Activated CD4-positive, CD25-positive, alpha-beta regulatory T cell treated with anti-CD3 and anti-CD28 coated beads, Interleukin-2, amount 50 U/mL, for 72 hours (primary cell): ENCODE measurements around the gene IKZF1.

Source experiments
- DNase-seq: peaks from one replicate; pipeline ENCODE4 v3.0.0; 2021

IKZF1 gene

GRCh38 chr7:50379539-50379938 lies 75.0 kb downstream of the IKZF1 start:
- DNase-seq: no peak

DNA sequence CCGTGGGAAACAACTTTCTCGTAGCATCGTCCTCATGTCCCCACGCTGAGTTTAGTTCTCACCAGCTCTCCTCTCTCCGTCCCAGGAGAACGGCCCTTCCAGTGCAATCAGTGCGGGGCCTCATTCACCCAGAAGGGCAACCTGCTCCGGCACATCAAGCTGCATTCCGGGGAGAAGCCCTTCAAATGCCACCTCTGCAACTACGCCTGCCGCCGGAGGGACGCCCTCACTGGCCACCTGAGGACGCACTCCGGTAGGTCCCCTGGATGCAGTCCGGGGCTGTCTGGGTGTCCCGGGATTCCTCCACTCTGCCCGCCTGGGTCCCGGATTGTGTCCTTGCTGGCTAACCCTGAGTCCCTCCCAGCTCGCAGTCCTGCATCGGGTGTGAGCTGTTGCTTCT lies 77.9 kb downstream of the IKZF1 start:
- no peak for DNase-seq

DNA sequence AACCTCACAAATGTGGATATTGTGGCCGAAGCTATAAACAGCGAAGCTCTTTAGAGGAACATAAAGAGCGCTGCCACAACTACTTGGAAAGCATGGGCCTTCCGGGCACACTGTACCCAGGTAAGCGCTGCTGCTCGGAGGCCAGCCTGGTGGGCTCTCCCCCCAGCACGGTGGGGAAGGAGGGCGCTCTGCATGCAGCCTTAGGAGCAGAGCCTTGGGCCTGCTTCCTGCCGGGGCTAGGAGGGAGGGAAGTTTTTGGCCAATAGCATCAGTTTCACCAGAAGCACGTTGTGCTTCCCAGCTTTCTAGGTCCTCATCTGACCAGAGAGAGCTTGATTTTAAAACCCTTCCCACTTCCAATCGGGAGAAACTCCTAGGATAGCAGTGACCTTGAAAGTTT lies 82.8 kb downstream of the IKZF1 start:
- no peak for DNase-seq

DNA sequence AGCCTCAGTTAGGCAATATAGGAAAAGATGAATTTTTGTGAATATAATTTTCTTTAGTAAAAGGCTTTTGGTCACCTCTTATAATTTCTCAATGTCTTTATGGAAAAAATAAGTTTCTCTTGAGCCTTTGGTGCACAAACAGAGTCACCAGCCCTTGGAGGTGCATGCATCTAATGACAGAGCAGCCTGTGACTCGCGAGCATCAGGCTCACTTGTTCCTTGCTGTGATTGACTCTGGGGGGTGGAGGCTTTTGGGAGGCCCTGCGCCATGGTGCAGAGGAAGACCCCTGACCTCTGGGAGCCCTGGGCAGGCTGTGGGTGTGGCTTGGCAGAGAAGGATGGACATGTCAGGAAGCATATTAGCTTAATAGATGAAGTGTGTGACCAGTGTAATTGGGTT lies 85.4 kb downstream of the IKZF1 start:
- no peak for DNase-seq

- no peak for DNase-seq
These were observed 86.9 kb downstream of the IKZF1 start for GRCh38 chr7:50391386-50391785.

DNA sequence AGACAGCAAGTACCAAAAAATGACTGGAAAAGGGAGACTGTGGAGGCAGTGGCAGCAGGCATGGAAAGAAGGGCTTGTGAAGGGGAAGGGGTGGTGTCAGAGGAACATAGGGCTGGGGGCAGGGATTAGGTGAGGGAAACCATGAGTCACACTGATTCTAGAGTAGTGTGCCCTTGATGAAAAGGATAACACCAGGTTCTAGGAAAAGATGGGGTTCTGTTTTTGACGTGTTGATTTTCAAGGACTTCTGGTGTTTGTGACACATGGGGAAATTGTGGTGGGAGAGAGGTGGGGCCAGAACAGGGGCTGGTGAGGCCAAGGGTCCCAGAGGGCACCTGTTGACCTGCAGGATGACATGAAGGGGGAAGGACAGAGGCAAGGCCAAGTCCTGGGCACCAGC lies 88.6 kb downstream of the IKZF1 start:
- no peak for DNase-seq

GRCh38 chr7:50393547-50394252 lies 89.2 kb downstream of the IKZF1 start:
- no peak for DNase-seq

- DNase-seq: no peak
These were observed 89.8 kb downstream of the IKZF1 start for GRCh38 chr7:50394315-50394714.

DNA sequence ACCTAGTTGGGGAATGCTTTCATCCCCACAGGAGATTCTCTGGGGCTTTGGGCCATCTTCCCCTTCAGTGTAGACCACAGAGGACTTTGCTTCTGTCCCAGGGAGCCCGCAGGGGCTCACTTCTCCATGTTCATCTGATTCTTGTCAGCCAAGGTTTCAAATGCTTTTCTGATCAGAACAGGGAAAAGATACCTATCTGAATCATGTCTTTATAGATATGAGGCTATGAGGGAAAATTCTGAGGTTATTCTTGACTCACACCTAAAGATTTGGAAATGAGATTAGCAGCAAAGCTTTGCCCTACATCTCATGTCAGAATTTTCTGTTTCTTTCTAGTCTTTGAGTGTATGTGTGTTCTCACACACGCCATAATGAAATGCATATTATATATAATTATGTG lies 92.3 kb downstream of the IKZF1 start:
- no peak for DNase-seq

DNA sequence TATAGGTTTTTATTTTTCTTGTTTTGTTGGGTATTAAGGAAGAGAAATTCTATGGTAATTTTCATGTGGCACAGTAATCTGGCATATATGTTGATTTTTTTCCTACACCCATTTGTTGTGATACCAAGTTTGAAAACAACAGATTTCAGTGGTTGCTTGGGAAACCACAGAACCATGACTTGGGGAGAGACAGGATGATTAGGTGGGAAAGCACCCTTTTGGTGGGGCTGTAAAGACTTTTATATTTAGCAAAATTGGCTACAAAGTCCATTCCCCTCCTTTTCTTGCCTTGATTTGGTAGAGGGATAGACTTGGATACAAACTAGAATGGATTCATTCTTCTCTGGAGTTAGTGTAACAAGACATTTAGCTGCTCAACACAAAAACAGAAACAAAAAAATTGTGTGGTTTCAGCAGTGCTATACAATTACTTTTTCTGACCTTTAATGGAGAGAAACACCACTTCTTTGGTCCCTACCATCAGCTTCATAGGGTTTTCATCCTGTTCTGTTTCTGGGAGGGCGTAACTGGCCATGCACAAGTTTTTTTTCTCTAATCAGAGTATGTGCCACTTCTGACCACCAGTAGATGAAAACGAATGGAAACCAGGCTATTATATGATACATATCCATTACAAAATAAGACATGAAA lies 92.9 kb downstream of the IKZF1 start:
- no peak for DNase-seq

- no peak for DNase-seq
These were observed 93.4 kb downstream of the IKZF1 start for GRCh38 chr7:50397971-50398324.

- no peak for DNase-seq
These were observed 94.7 kb downstream of the IKZF1 start for GRCh38 chr7:50399206-50399605.

- no peak for DNase-seq
These were observed 95.1 kb downstream of the IKZF1 start for GRCh38 chr7:50399635-50400034.

GRCh38 chr7:50400114-50400513 lies 95.6 kb downstream of the IKZF1 start:
- DNase-seq: no peak

GRCh38 chr7:50404392-50404791 lies 99.9 kb downstream of the IKZF1 start:
- DNase-seq: no peak

- no peak for DNase-seq
These were observed 100.7 kb downstream of the IKZF1 start for GRCh38 chr7:50405221-50405620.

DNA sequence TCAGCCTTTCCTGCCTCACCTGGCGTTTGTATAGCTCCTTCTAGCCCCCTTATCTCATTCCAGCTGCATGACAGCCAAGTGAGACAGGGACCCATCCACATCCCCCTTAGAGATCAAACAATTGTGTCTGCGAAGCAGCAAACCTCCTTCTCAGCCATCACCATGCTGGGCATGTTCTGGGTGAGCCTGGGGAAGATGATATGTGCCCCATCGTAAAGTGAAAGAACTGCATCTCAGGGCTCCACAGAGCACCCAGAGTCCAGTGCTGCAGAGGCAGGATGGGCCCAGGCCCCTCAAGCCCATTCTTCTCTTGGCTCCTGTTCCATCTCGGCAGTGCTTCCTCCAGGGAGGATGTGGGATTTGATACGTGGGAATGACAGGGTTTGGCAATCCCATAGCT lies 102.4 kb downstream of the IKZF1 start:
- no peak for DNase-seq

- DNase-seq: no peak
These were observed 105.6 kb downstream of the IKZF1 start for GRCh38 chr7:50409856-50410745.

- no peak for DNase-seq
These were observed 106.8 kb downstream of the IKZF1 start for GRCh38 chr7:50411332-50411731.

- DNase-seq: no peak
These were observed 108.5 kb downstream of the IKZF1 start for GRCh38 chr7:50412973-50413372.

- no peak for DNase-seq
These were observed 109.0 kb downstream of the IKZF1 start for GRCh38 chr7:50413561-50413960.

- DNase-seq: no peak
These were observed 111.4 kb downstream of the IKZF1 start for GRCh38 chr7:50415844-50416364.

- DNase-seq: no peak
These were observed 112.1 kb downstream of the IKZF1 start for GRCh38 chr7:50416527-50417182.
